Endothelial cell (in vitro differentiated cells): ENCODE data around the gene ATP2B1. TPM values are rescaled to one million over a fixed set of nuclear protein-coding genes. Genes with fewer than 3 reads are reported as not detected.

Experiments used
- DNase-seq: peaks from one replicate; pipeline ENCODE4 v3.0.0; 2021; ENCODE audit warnings: low spot score
- H3K27ac Mint-ChIP-seq: one replicate; pipeline ENCODE4 v1.8.0; 2021; ENCODE audit warnings: mixed read lengths, inconsistent platforms; ENCODE audit not compliant: unreplicated experiment
- H3K27me3 Mint-ChIP-seq: one replicate; pipeline ENCODE4 v1.8.0; 2021; ENCODE audit warnings: mild to moderate bottlenecking, moderate library complexity, mixed read lengths, inconsistent platforms; ENCODE audit not compliant: unreplicated experiment
- H3K36me3 Mint-ChIP-seq: one replicate; pipeline ENCODE4 v1.8.0; 2021; ENCODE audit warnings: mild to moderate bottlenecking, low read depth, mixed read lengths, inconsistent platforms; ENCODE audit not compliant: unreplicated experiment
- H3K4me1 Mint-ChIP-seq: one replicate; pipeline ENCODE4 v1.8.0; 2021; ENCODE audit warnings: mild to moderate bottlenecking, mixed read lengths, inconsistent platforms; ENCODE audit not compliant: unreplicated experiment
- H3K4me3 Mint-ChIP-seq: one replicate; pipeline ENCODE4 v1.8.0; 2021; ENCODE audit warnings: mild to moderate bottlenecking, mixed read lengths, inconsistent platforms; ENCODE audit not compliant: unreplicated experiment
- H3K9me3 Mint-ChIP-seq: one replicate; pipeline ENCODE4 v1.8.0; 2021; ENCODE audit warnings: mixed read lengths, inconsistent platforms; ENCODE audit not compliant: unreplicated experiment
- CTCF ChIP-seq: fragments of 200-600 bp; sonication (generic); IDR thresholded peaks from one replicate; pipeline ENCODE4 v1.5.0; 2021; ENCODE audit warnings: antibody characterized with exemption; ENCODE audit not compliant: unreplicated experiment
- total RNA-seq: library from RNA; stranded (reverse); fragmentation: NEBNext Ultra II Directional; extraction: Animal tissue kit (Norgen Biotek cat#: 25700); gene quantifications from one replicate; pipeline ENCODE4 v1.2.1, GENCODE V29; 2021; ENCODE audit not compliant: unreplicated experiment

ATP2B1 gene
- total RNA-seq, 1 donor from 2014 or later: 33.0 TPM

GRCh38 chr12:89662623-89663022 is 46.0 kb downstream of the ATP2B1 start:
- no peak for DNase-seq
- Mint-ChIP-seq H3K4me3 (no peak overlapping the region), H3K27ac (no peak overlapping the region), H3K36me3 (no peaks in the 10 kb centered on the region), H3K4me1 (no peaks in the 10 kb centered on the region), H3K27me3 (no peaks in the 10 kb centered on the region), H3K9me3 (no peaks in the 10 kb centered on the region)
- no peak for TF ChIP-seq CTCF

- Mint-ChIP-seq H3K9me3 (no peaks in the 10 kb centered on the region), H3K4me1 (no peaks in the 10 kb centered on the region), H3K4me3 (no peak overlapping the region), H3K27me3 (no peaks in the 10 kb centered on the region), H3K27ac (no peak overlapping the region), H3K36me3 (no peaks in the 10 kb centered on the region)
- TF ChIP-seq CTCF: no peak
- no peak for DNase-seq
Observed at GRCh38 chr12:89661706-89662330, 46.8 kb downstream of the ATP2B1 start.

GRCh38 chr12:89657739-89658138 is 50.9 kb downstream of the ATP2B1 start:
- Mint-ChIP-seq H3K36me3 (no peaks in the 10 kb centered on the region), H3K27ac (no peak overlapping the region), H3K4me3 (no peak overlapping the region), H3K4me1 (no peaks in the 10 kb centered on the region), H3K27me3 (no peaks in the 10 kb centered on the region), H3K9me3 (no peaks in the 10 kb centered on the region)
- no peak for DNase-seq
- no peak for TF ChIP-seq CTCF

GRCh38 chr12:89657066-89657465 is 51.6 kb downstream of the ATP2B1 start:
- no peaks in the 10 kb centered on the region for H3K4me1 Mint-ChIP-seq
- H3K9me3 Mint-ChIP-seq: no peaks in the 10 kb centered on the region
- TF ChIP-seq CTCF: no peak
- H3K4me3 Mint-ChIP-seq: no peak overlapping the region
- no peaks in the 10 kb centered on the region for H3K36me3 Mint-ChIP-seq
- no peaks in the 10 kb centered on the region for H3K27me3 Mint-ChIP-seq
- DNase-seq: no peak
- H3K27ac Mint-ChIP-seq: no peak overlapping the region

- Mint-ChIP-seq H3K36me3 (no peaks in the 10 kb centered on the region), H3K9me3 (no peaks in the 10 kb centered on the region), H3K4me1 (no peaks in the 10 kb centered on the region), H3K27ac (no peak overlapping the region), H3K27me3 (no peaks in the 10 kb centered on the region), H3K4me3 (no peak overlapping the region)
- DNase-seq: no peak
- no peak for TF ChIP-seq CTCF
Observed at GRCh38 chr12:89655841-89656240, 52.8 kb downstream of the ATP2B1 start.
